ENCODE results near the gene RALGAPA2.

RALGAPA2 gene

DNA sequence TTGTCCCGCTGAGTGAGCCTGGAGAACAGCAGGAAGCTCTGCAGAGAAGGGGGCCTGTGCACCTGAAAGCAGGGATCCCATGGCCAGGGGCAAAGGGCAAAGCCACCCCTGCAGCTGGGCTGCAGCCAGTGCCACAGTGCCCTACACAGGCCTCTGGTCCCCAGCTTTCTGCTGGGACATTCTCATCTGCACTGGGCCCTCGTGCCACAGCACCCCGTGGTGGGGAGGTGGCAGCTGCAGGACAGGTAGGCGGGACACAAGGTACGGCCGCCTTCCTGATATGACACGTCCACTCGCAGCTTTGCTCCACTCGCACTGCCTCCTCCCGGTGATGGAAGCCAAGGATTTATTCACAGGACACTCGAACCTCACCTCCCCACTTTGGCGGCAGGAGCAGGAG lies 317.4 kb downstream of the RALGAPA2 start:
- DNase-seq (ENCODE audit: extremely low spot score, insufficient read length, low read depth) (no peak), FAIRE-seq (no peak)

DNA sequence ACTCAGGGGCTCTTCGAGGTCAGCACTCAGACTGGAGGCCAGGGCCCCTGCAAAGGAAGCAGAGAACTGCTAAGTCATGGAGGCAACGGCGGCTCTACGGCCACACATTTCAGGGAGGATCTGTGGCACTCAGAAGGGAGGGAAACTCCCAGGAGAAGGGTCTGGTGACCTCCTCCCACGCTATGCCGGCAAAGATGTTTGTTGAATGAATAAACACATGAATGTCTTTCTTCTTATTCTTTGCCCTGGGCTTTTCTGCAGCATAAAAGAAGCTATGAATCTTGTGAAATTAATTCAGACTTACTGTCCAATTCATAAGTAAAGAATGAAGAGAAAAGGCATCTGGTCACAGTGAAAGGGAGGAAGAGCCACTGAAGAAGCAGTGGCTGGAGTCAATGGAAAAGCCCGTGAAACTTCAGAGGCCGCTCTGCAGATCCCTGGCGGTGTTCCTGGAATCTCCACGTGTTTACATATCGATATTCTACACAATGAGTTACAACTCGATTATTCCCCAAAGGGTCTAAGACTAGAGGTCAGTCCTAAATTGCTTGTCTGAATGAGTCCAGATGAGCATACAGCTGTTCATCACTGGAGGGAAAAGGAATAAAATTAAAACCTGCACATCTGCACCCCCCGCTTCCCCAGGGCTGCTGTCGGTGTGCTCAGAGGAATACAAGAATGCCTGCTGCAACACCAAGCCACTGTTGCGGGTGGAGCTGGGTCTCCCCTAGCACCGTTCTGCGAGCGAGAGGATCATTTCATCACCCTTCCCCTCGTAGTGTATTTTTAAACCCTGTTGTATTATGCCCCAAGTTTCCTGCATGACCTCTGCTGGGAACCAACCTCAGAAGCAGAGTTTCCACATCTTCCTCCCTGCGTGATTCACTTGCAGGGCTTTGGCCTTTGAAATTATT lies 319.0 kb downstream of the RALGAPA2 start:
- DNase-seq (ENCODE audit: extremely low spot score, insufficient read length, low read depth) (no peak), FAIRE-seq (no peak)

DNA sequence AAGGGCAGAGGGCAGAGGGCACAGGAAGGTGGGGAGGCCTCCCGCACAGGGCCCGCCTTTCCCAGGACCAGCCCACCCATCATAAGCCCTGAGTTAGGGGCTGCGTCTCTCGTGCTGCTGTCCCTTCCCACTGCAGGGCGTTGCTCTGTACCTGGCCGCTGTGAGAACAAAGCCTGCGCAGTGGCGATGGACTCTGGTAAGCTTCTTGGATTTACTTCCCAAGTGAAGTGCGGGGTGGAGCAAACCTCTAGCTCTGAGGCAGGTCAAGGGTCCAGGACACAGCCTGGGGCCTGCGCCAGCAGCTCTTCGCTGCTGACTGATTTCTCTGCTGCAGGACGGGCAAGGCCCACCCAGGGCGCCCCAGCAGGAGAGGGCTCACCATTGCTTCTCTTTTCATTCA lies 320.7 kb downstream of the RALGAPA2 start:
- FAIRE-seq (no peak), DNase-seq (ENCODE audit: extremely low spot score, insufficient read length, low read depth) (no peak)

DNA sequence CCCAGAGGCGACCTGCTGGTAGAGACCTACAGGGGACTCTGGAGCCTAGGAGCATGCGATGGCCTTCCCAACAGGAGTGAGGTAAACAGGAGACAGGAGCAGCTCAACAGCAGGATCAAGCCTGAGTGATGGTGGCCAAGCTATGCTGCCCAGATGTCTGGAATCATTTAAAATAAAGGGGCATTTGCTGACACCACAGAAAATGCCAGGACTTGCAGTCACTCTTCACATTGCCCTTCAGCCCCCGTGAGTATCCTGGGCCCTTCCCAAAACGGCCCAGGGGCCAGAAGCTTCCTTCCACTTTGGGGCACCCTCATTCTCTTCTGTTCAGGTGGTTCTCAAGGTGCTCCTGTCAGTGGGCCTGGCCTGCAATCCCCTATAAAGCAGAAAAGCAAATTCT lies 321.3 kb downstream of the RALGAPA2 start:
- FAIRE-seq = no peak
- no peak for DNase-seq (ENCODE audit: extremely low spot score, insufficient read length, low read depth)

DNA sequence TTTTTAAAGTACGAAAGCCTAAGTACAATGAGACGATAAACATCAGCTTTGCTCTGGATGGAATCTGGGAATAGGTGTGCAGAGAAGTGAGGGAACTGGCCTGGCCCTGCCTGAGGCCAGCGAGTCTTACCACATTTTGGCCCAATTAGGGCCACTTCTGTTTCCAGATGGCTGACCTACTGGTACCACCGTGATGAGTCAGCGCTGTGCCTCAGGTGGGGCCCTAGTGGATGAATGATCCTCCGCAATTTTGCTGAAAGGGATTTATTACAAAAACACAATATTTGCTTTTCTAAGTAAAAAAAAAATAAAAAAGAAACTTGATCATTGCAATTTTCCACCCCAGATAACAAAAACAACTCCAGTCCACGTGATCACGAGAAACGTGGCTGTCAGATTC lies 322.1 kb downstream of the RALGAPA2 start:
- no peak for FAIRE-seq
- no peak for DNase-seq (ENCODE audit: extremely low spot score, insufficient read length, low read depth)

GRCh38 chr20:20386192-20386591 lies 326.3 kb downstream of the RALGAPA2 start:
- no peak for FAIRE-seq

DNA sequence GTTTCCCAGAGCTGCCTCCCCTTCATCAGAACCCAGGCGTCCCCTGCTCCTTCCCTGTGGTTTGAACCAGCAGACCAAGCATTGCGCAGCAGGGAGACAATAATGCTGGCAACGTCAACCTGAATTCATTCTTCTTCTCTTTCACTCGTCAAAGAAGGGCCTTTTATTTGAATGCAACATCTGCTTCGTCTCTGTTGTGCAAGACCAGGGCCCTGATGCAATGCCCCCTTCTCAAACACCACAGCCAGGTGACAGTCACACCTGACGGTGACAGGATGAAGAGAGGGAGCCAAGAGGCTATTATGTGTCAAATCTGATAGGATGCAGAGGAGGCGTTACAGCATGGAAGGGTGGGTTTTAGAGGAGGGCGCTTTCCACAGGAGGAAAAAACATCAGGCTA lies 336.6 kb downstream of the RALGAPA2 start:
- DNase-seq (ENCODE audit: extremely low spot score, insufficient read length, low read depth) = no peak
- no peak for FAIRE-seq

More at GRCh38 chr20:20386192-20386591, 326.3 kb downstream of the RALGAPA2 start:
- DNase-seq (ENCODE audit: extremely low spot score, insufficient read length, low read depth) = no peak

- DNase-seq (ENCODE audit: extremely low spot score, insufficient read length, low read depth) (no peak), FAIRE-seq (no peak)
Observed at GRCh38 chr20:20373091-20373571, 339.3 kb downstream of the RALGAPA2 start.

- no peak for FAIRE-seq
- no peak for DNase-seq (ENCODE audit: extremely low spot score, insufficient read length, low read depth)
Observed at GRCh38 chr20:20371681-20372080, 340.8 kb downstream of the RALGAPA2 start.

- DNase-seq (ENCODE audit: extremely low spot score, insufficient read length, low read depth) = no peak
- no peak for FAIRE-seq
Observed at GRCh38 chr20:20371083-20371482, 341.4 kb downstream of the RALGAPA2 start.

GRCh38 chr20:20370094-20370575 lies 342.3 kb downstream of the RALGAPA2 start:
- FAIRE-seq (no peak), DNase-seq (ENCODE audit: extremely low spot score, insufficient read length, low read depth) (no peak)

- FAIRE-seq (no peak), DNase-seq (ENCODE audit: extremely low spot score, insufficient read length, low read depth) (no peak)
Observed at GRCh38 chr20:20369250-20370093, 343.0 kb downstream of the RALGAPA2 start.

DNA sequence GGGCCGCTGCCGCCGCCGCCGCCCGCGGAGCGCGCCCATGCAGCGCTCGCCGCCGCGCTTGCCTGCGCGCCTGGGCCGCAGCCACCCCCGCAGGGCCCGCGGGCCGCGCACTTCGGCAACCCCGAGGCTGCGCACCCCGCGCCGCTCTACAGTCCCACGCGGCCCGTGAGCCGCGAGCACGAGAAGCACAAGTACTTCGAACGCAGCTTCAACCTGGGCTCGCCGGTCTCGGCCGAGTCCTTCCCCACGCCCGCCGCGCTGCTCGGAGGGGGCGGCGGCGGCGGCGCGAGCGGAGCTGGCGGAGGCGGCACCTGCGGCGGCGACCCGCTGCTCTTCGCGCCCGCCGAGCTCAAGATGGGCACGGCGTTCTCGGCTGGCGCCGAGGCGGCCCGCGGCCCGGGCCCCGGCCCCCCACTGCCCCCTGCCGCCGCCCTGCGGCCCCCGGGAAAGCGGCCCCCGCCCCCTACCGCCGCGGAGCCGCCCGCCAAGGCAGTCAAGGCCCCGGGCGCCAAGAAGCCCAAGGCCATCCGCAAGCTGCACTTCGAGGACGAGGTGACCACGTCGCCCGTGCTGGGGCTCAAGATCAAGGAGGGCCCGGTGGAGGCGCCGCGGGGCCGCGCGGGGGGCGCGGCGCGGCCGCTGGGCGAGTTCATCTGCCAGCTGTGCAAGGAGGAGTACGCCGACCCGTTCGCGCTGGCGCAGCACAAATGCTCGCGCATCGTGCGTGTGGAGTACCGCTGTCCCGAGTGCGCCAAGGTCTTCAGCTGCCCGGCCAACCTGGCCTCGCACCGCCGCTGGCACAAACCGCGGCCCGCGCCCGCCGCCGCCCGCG lies 343.8 kb downstream of the RALGAPA2 start:
- FAIRE-seq (no peak), DNase-seq (ENCODE audit: extremely low spot score, insufficient read length, low read depth) (no peak)

GRCh38 chr20:20367575-20368417 lies 344.6 kb downstream of the RALGAPA2 start, which contains the start of gene INSM1:
TSS of gene INSM1 (plus strand) at chr20:20368104. CDS start at chr20:20368268, 164 bp downstream.
- FAIRE-seq (no peak), DNase-seq (ENCODE audit: extremely low spot score, insufficient read length, low read depth) (no peak)

DNA sequence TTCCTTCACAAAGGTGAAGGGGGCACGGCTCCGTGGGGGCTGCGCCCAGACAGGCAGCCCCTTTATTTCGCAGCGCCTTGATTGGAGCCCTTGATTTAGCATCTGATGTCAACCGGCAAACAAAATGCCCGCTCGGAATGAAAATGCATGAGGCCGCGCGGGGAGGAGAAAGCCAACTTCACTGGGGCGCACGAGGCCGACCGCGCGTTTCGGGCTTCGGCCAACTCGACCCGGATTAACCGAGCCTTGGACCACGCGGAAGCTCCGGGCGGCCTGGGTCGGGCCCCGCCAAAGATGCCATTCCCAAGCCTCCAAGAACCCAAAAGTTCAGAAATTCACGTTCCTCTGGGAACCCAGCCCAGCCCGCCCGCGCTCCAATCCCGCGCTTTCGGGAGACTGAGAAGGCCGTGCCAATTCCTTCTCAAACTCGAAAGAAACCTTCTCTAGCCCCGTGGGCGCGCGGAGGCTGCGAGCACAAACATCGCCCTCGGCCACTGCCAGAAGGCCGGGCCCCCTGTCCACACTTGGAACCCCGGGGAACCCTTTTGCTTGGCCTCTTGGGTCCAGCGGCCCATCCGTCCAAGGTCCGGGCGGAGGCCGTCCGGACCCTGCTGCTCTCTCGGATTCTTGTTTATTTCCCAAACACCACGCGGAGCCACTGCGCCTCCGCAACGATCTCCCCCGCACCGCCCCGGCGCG lies 345.4 kb downstream of the RALGAPA2 start:
- FAIRE-seq (no peak), DNase-seq (ENCODE audit: extremely low spot score, insufficient read length, low read depth) (no peak)

GRCh38 chr20:20366551-20366875 lies 345.9 kb downstream of the RALGAPA2 start:
- DNase-seq (ENCODE audit: extremely low spot score, insufficient read length, low read depth) (no peak), FAIRE-seq (no peak)

GRCh38 chr20:20365480-20366161 lies 346.8 kb downstream of the RALGAPA2 start:
- FAIRE-seq (no peak), DNase-seq (ENCODE audit: extremely low spot score, insufficient read length, low read depth) (no peak)

Data from GM18507 (cell line).